HEK293 (cell line): ENCODE data around the gene FOXO3.

Source experiments
- CTCF ChIA-PET: fragments of 350-600 bp; formaldehyde crosslinking; extraction: SDS; loops from one replicate; lab custom pipeline; 2021; ENCODE audit warnings: antibody characterized with exemption; lab: Yijun Ruan, JAX
- POLR2A ChIA-PET: fragments of 300-600 bp; formaldehyde crosslinking; extraction: SDS; loops from one replicate; lab custom pipeline; 2020; ENCODE audit warnings: antibody characterized with exemption, inconsistent platforms; lab: Yijun Ruan, JAX
- H3K27ac ChIP-seq: fragments of 200-500 bp; sonication (Bioruptor generic); 2 replicates; pipeline ENCODE4 v1.5.1; 2014; ENCODE audit warnings: low read depth, low read length, control low read depth, inconsistent platforms; ENCODE audit errors: extremely low read depth
- H3K36me3 ChIP-seq, 2 experiments: fragments of 200-500 bp in 1 of 2; sonication (Bioruptor generic) in 1 of 2; 1 replicate in 1 of 2; 2 replicates in 1 of 2; pipeline ENCODE4 v1.5.1; 2014 to 2017; ENCODE audit warnings: inconsistent platforms in 2 of 2, low read length in 2 of 2; ENCODE audit not compliant: control insufficient read depth in 2 of 2, insufficient read depth in 1 of 2
- H3K4me1 ChIP-seq: fragments of 200-500 bp; sonication (Bioruptor generic); 2 replicates; pipeline ENCODE4 v1.5.1; 2014; ENCODE audit warnings: mild to moderate bottlenecking, low read length, inconsistent platforms; ENCODE audit not compliant: control insufficient read depth, insufficient read depth
- H3K4me3 ChIP-seq: 2 replicates; pipeline ENCODE4 v1.5.1; 2011; ENCODE audit warnings: low read depth, mild to moderate bottlenecking, control low read depth, low read length, moderate library complexity
- H3K9me3 ChIP-seq: fragments of 200-500 bp; sonication (Bioruptor generic); 2 replicates; pipeline ENCODE4 v1.5.1; 2014; ENCODE audit warnings: low read depth, low read length, inconsistent platforms; ENCODE audit not compliant: control insufficient read depth, insufficient read depth
- BCL11A ChIP-seq: fragments of 450-650 bp; formaldehyde crosslinking; IDR thresholded peaks from 2 replicates; pipeline ENCODE4 v1.5.1; 2016; ENCODE audit warnings: low read depth, missing biosample characterization, missing genetic modification characterization
- GLI2 ChIP-seq: fragments of 450-650 bp; formaldehyde crosslinking; IDR thresholded peaks from 2 replicates; pipeline ENCODE4; 2017; ENCODE audit warnings: missing biosample characterization, missing genetic modification characterization, low read depth, borderline replicate concordance
- KLF16 ChIP-seq: fragments of 450-650 bp; formaldehyde crosslinking; IDR thresholded peaks from 2 replicates; pipeline ENCODE4 v1.5.1; 2017; ENCODE audit warnings: missing biosample characterization, missing genetic modification characterization
- REPIN1 ChIP-seq: fragments of 450-650 bp; formaldehyde crosslinking; IDR thresholded peaks from 2 replicates; pipeline ENCODE4 v1.5.1; 2017; ENCODE audit warnings: missing biosample characterization, missing genetic modification characterization, low read depth
- ZBTB8A ChIP-seq: fragments of 450-650 bp; formaldehyde crosslinking; IDR thresholded peaks from 2 replicates; pipeline ENCODE4 v1.5.1; 2016; ENCODE audit warnings: missing biosample characterization, missing genetic modification characterization
- ZFP3 ChIP-seq: fragments of 450-650 bp; formaldehyde crosslinking; IDR thresholded peaks from 2 replicates; pipeline ENCODE4 v1.5.1; 2016; ENCODE audit warnings: low read depth, missing biosample characterization, missing genetic modification characterization
- ZNF148 ChIP-seq: fragments of 450-650 bp; formaldehyde crosslinking; IDR thresholded peaks from 2 replicates; pipeline ENCODE4 v1.5.0; 2017; ENCODE audit warnings: missing biosample characterization, missing genetic modification characterization, borderline replicate concordance
- ZNF157 ChIP-seq: fragments of 450-650 bp; formaldehyde crosslinking; IDR thresholded peaks from 2 replicates; pipeline ENCODE4 v1.5.1; 2016; ENCODE audit warnings: missing biosample characterization, missing genetic modification characterization
- ZNF23 ChIP-seq: fragments of 450-650 bp; formaldehyde crosslinking; IDR thresholded peaks from 2 replicates; pipeline ENCODE4 v1.5.1; 2016; ENCODE audit warnings: missing biosample characterization, missing genetic modification characterization, borderline replicate concordance
- ZNF394 ChIP-seq: fragments of 450-650 bp; formaldehyde crosslinking; IDR thresholded peaks from 2 replicates; pipeline ENCODE4 v1.5.1; 2016; ENCODE audit warnings: missing biosample characterization, missing genetic modification characterization, mild to moderate bottlenecking, moderate library complexity, borderline replicate concordance
- ZNF423 ChIP-seq: fragments of 450-650 bp; formaldehyde crosslinking; IDR thresholded peaks from 2 replicates; pipeline ENCODE4 v1.5.1; 2016; ENCODE audit warnings: missing biosample characterization, missing genetic modification characterization
- ZNF433 ChIP-seq: fragments of 450-650 bp; formaldehyde crosslinking; IDR thresholded peaks from 2 replicates; pipeline ENCODE4 v1.5.1; 2016; ENCODE audit warnings: missing biosample characterization, missing genetic modification characterization, low read depth
- ZNF449 ChIP-seq: fragments of 450-650 bp; formaldehyde crosslinking; IDR thresholded peaks from 2 replicates; pipeline ENCODE4 v1.5.1; 2017; ENCODE audit warnings: missing biosample characterization, mild to moderate bottlenecking, missing genetic modification characterization, moderate library complexity
- ZNF571 ChIP-seq: fragments of 450-650 bp; formaldehyde crosslinking; IDR thresholded peaks from 2 replicates; pipeline ENCODE4 v1.5.0; 2017; ENCODE audit warnings: missing biosample characterization, missing genetic modification characterization
- ZNF610 ChIP-seq: fragments of 450-650 bp; formaldehyde crosslinking; IDR thresholded peaks from 2 replicates; pipeline ENCODE4 v1.5.1; 2016; ENCODE audit warnings: missing biosample characterization, missing genetic modification characterization, borderline replicate concordance
- ZSCAN16 ChIP-seq: fragments of 450-650 bp; formaldehyde crosslinking; IDR thresholded peaks from 2 replicates; pipeline ENCODE4 v1.5.1; 2016; ENCODE audit warnings: missing biosample characterization, missing genetic modification characterization
- ZSCAN30 ChIP-seq: fragments of 450-650 bp; IDR thresholded peaks from 2 replicates; pipeline ENCODE4 v1.5.1; 2018; ENCODE audit warnings: missing biosample characterization, mild to moderate bottlenecking, missing genetic modification characterization, moderate library complexity
- TF ChIP-seq, protein P1 (sequence below): fragments of 450-650 bp; formaldehyde crosslinking; IDR thresholded peaks from 2 replicates; pipeline ENCODE4 v1.5.1; 2016; ENCODE audit warnings: missing biosample characterization, missing genetic modification characterization
- TF ChIP-seq, protein P2 (sequence below): fragments of 450-650 bp; formaldehyde crosslinking; IDR thresholded peaks from 2 replicates; pipeline ENCODE4 v1.5.1; 2016; ENCODE audit warnings: missing biosample characterization, missing genetic modification characterization, borderline replicate concordance
- TF ChIP-seq, protein P3 (sequence below): fragments of 450-650 bp; formaldehyde crosslinking; IDR thresholded peaks from 2 replicates; pipeline ENCODE4 v1.5.1; 2016; ENCODE audit warnings: missing biosample characterization, missing genetic modification characterization
- TF ChIP-seq, protein P4 (sequence below): fragments of 450-650 bp; formaldehyde crosslinking; IDR thresholded peaks from 2 replicates; pipeline ENCODE4 v1.5.1; 2016; ENCODE audit warnings: missing biosample characterization, missing genetic modification characterization

Gene FOXO3

GRCh38 chr6:108677894-108678293 lies 117.2 kb downstream of the FOXO3 start:
- Histone ChIP-seq H3K36me3 (peaks cover 0 to 3% of the 10 kb centered on the region in 2 experiments; a peak in 1 of 3 replicates), H3K9me3 (no peaks in the 10 kb centered on the region), H3K27ac (peak overlapping the region; percentile 76), H3K4me1 (peaks cover 46% of the 10 kb centered on the region), H3K4me3 (no peak overlapping the region)
- CTCF ChIA-PET: no interaction called here
- POLR2A ChIA-PET: interaction anchor here (0.9 kb wide), 1 partner anchor 117 kb away, joined by 3 read pairs; the partner anchor contains the start of gene FOXO3
- TF ChIP-seq ZFP3 (tag by site-specific recombination): no peak
- no peak for TF ChIP-seq ZNF148
- TF ChIP-seq ZBTB8A: no peak
- no peak for TF ChIP-seq ZNF423 (tag by site-specific recombination)
- no peak for TF ChIP-seq ZSCAN16 (tag by site-specific recombination)
- no peak for TF ChIP-seq ZNF23
- TF ChIP-seq ZNF157 (tag by site-specific recombination): no peak
- TF ChIP-seq ZNF610 (tag by site-specific recombination): no peak
- TF ChIP-seq, protein P1, sequence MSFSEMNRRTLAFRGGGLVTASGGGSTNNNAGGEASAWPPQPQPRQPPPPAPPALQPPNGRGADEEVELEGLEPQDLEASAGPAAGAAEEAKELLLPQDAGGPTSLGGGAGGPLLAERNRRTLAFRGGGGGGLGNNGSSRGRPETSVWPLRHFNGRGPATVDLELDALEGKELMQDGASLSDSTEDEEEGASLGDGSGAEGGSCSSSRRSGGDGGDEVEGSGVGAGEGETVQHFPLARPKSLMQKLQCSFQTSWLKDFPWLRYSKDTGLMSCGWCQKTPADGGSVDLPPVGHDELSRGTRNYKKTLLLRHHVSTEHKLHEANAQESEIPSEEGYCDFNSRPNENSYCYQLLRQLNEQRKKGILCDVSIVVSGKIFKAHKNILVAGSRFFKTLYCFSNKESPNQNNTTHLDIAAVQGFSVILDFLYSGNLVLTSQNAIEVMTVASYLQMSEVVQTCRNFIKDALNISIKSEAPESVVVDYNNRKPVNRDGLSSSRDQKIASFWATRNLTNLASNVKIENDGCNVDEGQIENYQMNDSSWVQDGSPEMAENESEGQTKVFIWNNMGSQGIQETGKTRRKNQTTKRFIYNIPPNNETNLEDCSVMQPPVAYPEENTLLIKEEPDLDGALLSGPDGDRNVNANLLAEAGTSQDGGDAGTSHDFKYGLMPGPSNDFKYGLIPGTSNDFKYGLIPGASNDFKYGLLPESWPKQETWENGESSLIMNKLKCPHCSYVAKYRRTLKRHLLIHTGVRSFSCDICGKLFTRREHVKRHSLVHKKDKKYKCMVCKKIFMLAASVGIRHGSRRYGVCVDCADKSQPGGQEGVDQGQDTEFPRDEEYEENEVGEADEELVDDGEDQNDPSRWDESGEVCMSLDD (tag by site-specific recombination): no peak
- TF ChIP-seq, protein P2, sequence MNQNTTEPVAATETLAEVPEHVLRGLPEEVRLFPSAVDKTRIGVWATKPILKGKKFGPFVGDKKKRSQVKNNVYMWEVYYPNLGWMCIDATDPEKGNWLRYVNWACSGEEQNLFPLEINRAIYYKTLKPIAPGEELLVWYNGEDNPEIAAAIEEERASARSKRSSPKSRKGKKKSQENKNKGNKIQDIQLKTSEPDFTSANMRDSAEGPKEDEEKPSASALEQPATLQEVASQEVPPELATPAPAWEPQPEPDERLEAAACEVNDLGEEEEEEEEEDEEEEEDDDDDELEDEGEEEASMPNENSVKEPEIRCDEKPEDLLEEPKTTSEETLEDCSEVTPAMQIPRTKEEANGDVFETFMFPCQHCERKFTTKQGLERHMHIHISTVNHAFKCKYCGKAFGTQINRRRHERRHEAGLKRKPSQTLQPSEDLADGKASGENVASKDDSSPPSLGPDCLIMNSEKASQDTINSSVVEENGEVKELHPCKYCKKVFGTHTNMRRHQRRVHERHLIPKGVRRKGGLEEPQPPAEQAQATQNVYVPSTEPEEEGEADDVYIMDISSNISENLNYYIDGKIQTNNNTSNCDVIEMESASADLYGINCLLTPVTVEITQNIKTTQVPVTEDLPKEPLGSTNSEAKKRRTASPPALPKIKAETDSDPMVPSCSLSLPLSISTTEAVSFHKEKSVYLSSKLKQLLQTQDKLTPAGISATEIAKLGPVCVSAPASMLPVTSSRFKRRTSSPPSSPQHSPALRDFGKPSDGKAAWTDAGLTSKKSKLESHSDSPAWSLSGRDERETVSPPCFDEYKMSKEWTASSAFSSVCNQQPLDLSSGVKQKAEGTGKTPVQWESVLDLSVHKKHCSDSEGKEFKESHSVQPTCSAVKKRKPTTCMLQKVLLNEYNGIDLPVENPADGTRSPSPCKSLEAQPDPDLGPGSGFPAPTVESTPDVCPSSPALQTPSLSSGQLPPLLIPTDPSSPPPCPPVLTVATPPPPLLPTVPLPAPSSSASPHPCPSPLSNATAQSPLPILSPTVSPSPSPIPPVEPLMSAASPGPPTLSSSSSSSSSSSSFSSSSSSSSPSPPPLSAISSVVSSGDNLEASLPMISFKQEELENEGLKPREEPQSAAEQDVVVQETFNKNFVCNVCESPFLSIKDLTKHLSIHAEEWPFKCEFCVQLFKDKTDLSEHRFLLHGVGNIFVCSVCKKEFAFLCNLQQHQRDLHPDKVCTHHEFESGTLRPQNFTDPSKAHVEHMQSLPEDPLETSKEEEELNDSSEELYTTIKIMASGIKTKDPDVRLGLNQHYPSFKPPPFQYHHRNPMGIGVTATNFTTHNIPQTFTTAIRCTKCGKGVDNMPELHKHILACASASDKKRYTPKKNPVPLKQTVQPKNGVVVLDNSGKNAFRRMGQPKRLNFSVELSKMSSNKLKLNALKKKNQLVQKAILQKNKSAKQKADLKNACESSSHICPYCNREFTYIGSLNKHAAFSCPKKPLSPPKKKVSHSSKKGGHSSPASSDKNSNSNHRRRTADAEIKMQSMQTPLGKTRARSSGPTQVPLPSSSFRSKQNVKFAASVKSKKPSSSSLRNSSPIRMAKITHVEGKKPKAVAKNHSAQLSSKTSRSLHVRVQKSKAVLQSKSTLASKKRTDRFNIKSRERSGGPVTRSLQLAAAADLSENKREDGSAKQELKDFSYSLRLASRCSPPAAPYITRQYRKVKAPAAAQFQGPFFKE: no peak
- TF ChIP-seq KLF16: no peak
- TF ChIP-seq REPIN1 (tag by site-specific recombination): no peak
- no peak for TF ChIP-seq ZNF571 (tag by site-specific recombination)
- TF ChIP-seq, protein P3, sequence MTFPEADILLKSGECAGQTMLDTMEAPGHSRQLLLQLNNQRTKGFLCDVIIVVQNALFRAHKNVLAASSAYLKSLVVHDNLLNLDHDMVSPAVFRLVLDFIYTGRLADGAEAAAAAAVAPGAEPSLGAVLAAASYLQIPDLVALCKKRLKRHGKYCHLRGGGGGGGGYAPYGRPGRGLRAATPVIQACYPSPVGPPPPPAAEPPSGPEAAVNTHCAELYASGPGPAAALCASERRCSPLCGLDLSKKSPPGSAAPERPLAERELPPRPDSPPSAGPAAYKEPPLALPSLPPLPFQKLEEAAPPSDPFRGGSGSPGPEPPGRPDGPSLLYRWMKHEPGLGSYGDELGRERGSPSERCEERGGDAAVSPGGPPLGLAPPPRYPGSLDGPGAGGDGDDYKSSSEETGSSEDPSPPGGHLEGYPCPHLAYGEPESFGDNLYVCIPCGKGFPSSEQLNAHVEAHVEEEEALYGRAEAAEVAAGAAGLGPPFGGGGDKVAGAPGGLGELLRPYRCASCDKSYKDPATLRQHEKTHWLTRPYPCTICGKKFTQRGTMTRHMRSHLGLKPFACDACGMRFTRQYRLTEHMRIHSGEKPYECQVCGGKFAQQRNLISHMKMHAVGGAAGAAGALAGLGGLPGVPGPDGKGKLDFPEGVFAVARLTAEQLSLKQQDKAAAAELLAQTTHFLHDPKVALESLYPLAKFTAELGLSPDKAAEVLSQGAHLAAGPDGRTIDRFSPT: no peak
- no peak for TF ChIP-seq ZNF394 (tag by site-specific recombination)
- TF ChIP-seq BCL11A (tag by site-specific recombination): no peak
- peak; percentile 15; the same call in 1 of the 2 replicates for TF ChIP-seq ZSCAN30 (tag by site-specific recombination)
- TF ChIP-seq, protein P4, sequence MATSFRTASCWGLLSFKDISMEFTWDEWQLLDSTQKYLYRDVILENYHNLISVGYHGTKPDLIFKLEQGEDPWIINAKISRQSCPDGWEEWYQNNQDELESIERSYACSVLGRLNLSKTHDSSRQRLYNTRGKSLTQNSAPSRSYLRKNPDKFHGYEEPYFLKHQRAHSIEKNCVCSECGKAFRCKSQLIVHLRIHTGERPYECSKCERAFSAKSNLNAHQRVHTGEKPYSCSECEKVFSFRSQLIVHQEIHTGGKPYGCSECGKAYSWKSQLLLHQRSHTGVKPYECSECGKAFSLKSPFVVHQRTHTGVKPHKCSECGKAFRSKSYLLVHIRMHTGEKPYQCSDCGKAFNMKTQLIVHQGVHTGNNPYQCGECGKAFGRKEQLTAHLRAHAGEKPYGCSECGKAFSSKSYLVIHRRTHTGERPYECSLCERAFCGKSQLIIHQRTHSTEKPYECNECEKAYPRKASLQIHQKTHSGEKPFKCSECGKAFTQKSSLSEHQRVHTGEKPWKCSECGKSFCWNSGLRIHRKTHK: no peak
- TF ChIP-seq ZNF449 (tag by site-specific recombination): no peak
- TF ChIP-seq GLI2: no peak
- no peak for TF ChIP-seq ZNF433
